PC-3 (cell line): ENCODE measurements around the gene VNN1. TPM values are rescaled to one million over a fixed set of nuclear protein-coding genes. Genes with fewer than 3 reads are reported as not detected.
A peak's percentile ranks its signal among the peaks of the same experiment; 100 is the strongest.

Source experiments
- ATAC-seq: fragments of 200-7000 bp; cut with Tn5 transposase; 2 replicates; pipeline ENCODE4 v1.9.1; 2020; ENCODE audit warnings: mild to moderate bottlenecking, moderate library complexity
- BruUV-seq: library from RNA; stranded (reverse); fragments of 400-500 nt; replicated peaks from 2 replicates; lab custom pipeline; 2021; lab: Mats Ljungman, UMichigan
- CTCF ChIA-PET: fragments of 300-600 bp; sonication (Branson Sonifier 250); formaldehyde crosslinking; loops from one replicate; lab custom pipeline; 2022; ENCODE audit warnings: antibody characterized with exemption; lab: Charles Lee
- POLR2A ChIA-PET: fragments of 300-600 bp; sonication (Branson Sonifier 250); formaldehyde crosslinking; loops from one replicate; lab custom pipeline; 2022; ENCODE audit warnings: antibody characterized with exemption; ENCODE audit not compliant: unreplicated experiment; lab: Charles Lee
- DNase-seq: peaks from one replicate; pipeline ENCODE4 v3.0.0-alpha.2; 2015
- H2AFZ ChIP-seq: fragments of 300-600 bp; sonication (generic); 2 replicates; pipeline ENCODE4 v1.6.0; 2016; ENCODE audit warnings: antibody characterized with exemption, low read length
- H3F3A ChIP-seq: fragments of 300-600 bp; sonication (generic); one replicate; pipeline ENCODE4 v1.6.0; 2017; ENCODE audit warnings: antibody characterized with exemption, low read length, control low read depth, mild to moderate bottlenecking; ENCODE audit not compliant: unreplicated experiment
- H3K27ac ChIP-seq: fragments of 300-600 bp; sonication (generic); 2 replicates; pipeline ENCODE4 v1.5.1; 2016; ENCODE audit warnings: mild to moderate bottlenecking, low read length
- H3K27me3 ChIP-seq: fragments of 300-600 bp; sonication (generic); 2 replicates; pipeline ENCODE4 v1.6.1; 2016; ENCODE audit warnings: low read length, mixed read lengths
- H3K36me3 ChIP-seq: fragments of 300-600 bp; sonication (generic); 2 replicates; pipeline ENCODE4 v1.6.1; 2016; ENCODE audit warnings: low read depth, mixed run types, low read length, mixed read lengths
- H3K4me1 ChIP-seq: fragments of 300-600 bp; sonication (generic); 2 replicates; pipeline ENCODE4 v1.5.1; 2016; ENCODE audit warnings: low read length; ENCODE audit not compliant: insufficient read depth
- H3K4me2 ChIP-seq: fragments of 300-600 bp; sonication (generic); 2 replicates; pipeline ENCODE4 v1.6.0; 2016; ENCODE audit warnings: low read length
- H3K4me3 ChIP-seq: fragments of 300-600 bp; sonication (generic); 2 replicates; pipeline ENCODE4 v1.5.1; 2016; ENCODE audit warnings: mild to moderate bottlenecking, low read length, mixed read lengths
- H3K79me2 ChIP-seq: fragments of 300-600 bp; sonication (generic); 2 replicates; pipeline ENCODE4 v1.6.1; 2017; ENCODE audit warnings: low read length, mixed read lengths
- H3K9ac ChIP-seq: fragments of 300-600 bp; sonication (generic); 2 replicates; pipeline ENCODE4 v1.6.0; 2016; ENCODE audit warnings: mild to moderate bottlenecking, low read length
- H3K9me2 ChIP-seq: fragments of 300-600 bp; sonication (generic); replicated peaks from 2 replicates; pipeline ENCODE4 v1.6.1; 2016; ENCODE audit warnings: mixed run types, low read length, mixed read lengths
- H3K9me3 ChIP-seq: fragments of 300-600 bp; sonication (generic); 2 replicates; pipeline ENCODE4 v1.6.1; 2016; ENCODE audit warnings: low read length, mixed read lengths
- H4K20me1 ChIP-seq: fragments of 300-600 bp; sonication (generic); 2 replicates; pipeline ENCODE4 v1.6.1; 2016; ENCODE audit warnings: low read length, mixed read lengths
- CTCF ChIP-seq: fragments of 300-600 bp; sonication (generic); conservative IDR thresholded peaks from 2 replicates; pipeline ENCODE4 v1.5.1; 2017; ENCODE audit warnings: antibody characterized with exemption, low read depth, mild to moderate bottlenecking, low read length
- EZH2 ChIP-seq: fragments of 300-600 bp; sonication (generic); IDR thresholded peaks from one replicate; pipeline ENCODE4 v1.6.1; 2017; ENCODE audit warnings: antibody characterized with exemption, mild to moderate bottlenecking, low read length; ENCODE audit not compliant: unreplicated experiment
- EZH2phosphoT487 ChIP-seq: fragments of 300-600 bp; sonication (generic); IDR thresholded peaks from 2 replicates; pipeline ENCODE4 v1.6.1; 2018; ENCODE audit warnings: mild to moderate bottlenecking, antibody characterized with exemption, low read length, borderline replicate concordance
- intact Hi-C: fragments of 100-400 bp; cut with micrococcal nuclease; formaldehyde crosslinking; loops from 2 replicates; pipeline ENCODE4 v1.9.0; 2023
- total RNA-seq: library from RNA; depleted of rRNA; stranded (reverse); fragments of >200 nt; gene quantifications from 2 replicates; pipeline ENCODE4 v1.2.3, GENCODE V29; 2014

Gene VNN1
- total RNA-seq, 1 experiment from 2014 or later = 0.04 TPM

- H3K27ac ChIP-seq = no peak overlapping the region
- H3K36me3 ChIP-seq = no peaks in the 10 kb centered on the region
- H4K20me1 ChIP-seq = no peaks in the 10 kb centered on the region
- no peaks in the 10 kb centered on the region for H3K79me2 ChIP-seq
- ATAC-seq (peak; percentile 64), DNase-seq (peak; percentile 64)
- no peaks in the 10 kb centered on the region for H3K27me3 ChIP-seq
- intact Hi-C loops = loop anchor here (1.0 kb wide), 4 partner anchors 46 to 139 kb away; no protein-coding TSS in a partner anchor
- H3K4me2 ChIP-seq = peak overlapping the region; percentile 79
- H3K9me3 ChIP-seq = no peaks in the 10 kb centered on the region
- H3K9me2 ChIP-seq = no peaks in the 10 kb centered on the region
- POLR2A ChIA-PET = no interaction called here
- H3F3A ChIP-seq = no peaks in the 10 kb centered on the region
- CTCF ChIA-PET = interaction anchor here (0.6 to 0.7 kb wide), 3 partner anchors 18 to 70 kb away, joined by 3 to 5 read pairs (median 5); no protein-coding TSS in a partner anchor
- no peak for TF ChIP-seq EZH2
- TF ChIP-seq CTCF = peak; percentile 72
- BruUV-seq = no TSS peak
- peak overlapping the region; percentile 44; the same call in 1 of the 2 replicates for H3K4me3 ChIP-seq
- peak overlapping the region; percentile 81 for H2AFZ ChIP-seq
- H3K9ac ChIP-seq = no peak overlapping the region
- peaks cover 4% of the 10 kb centered on the region; the same call in 1 of the 2 replicates for H3K4me1 ChIP-seq
Observed at GRCh38 chr6:132669690-132670291, 44.1 kb downstream of the VNN1 start.

- BruUV-seq = no TSS peak
- no peaks in the 10 kb centered on the region for H3K9me3 ChIP-seq
- no peaks in the 10 kb centered on the region for H3K27me3 ChIP-seq
- POLR2A ChIA-PET = no interaction called here
- no peak for TF ChIP-seq EZH2phosphoT487
- no peak for TF ChIP-seq CTCF
- TF ChIP-seq EZH2 = no peak
- CTCF ChIA-PET = no interaction called here
- no peaks in the 10 kb centered on the region for H3K36me3 ChIP-seq
- H3F3A ChIP-seq = no peaks in the 10 kb centered on the region
- no peak overlapping the region for H2AFZ ChIP-seq
- no peak overlapping the region for H3K27ac ChIP-seq
- H3K4me3 ChIP-seq = no peak overlapping the region
- no peaks in the 10 kb centered on the region for H4K20me1 ChIP-seq
- no peak overlapping the region for H3K9ac ChIP-seq
- intact Hi-C loops = no loop called here
- no peak overlapping the region for H3K4me2 ChIP-seq
- H3K79me2 ChIP-seq = no peaks in the 10 kb centered on the region
- no peaks in the 10 kb centered on the region for H3K9me2 ChIP-seq
- peaks cover 4% of the 10 kb centered on the region; the same call in 1 of the 2 replicates for H3K4me1 ChIP-seq
- DNase-seq = no peak
- no peak for ATAC-seq
Observed at GRCh38 chr6:132666118-132666517, 47.7 kb downstream of the VNN1 start.

- Histone ChIP-seq H3K79me2 (no peaks in the 10 kb centered on the region), H3K9me3 (no peaks in the 10 kb centered on the region), H3K27ac (no peak overlapping the region), H4K20me1 (no peaks in the 10 kb centered on the region), H3K36me3 (no peaks in the 10 kb centered on the region), H3K4me1 (peaks cover 4% of the 10 kb centered on the region; the same call in 1 of the 2 replicates), H3F3A (no peaks in the 10 kb centered on the region), H3K27me3 (no peaks in the 10 kb centered on the region), H3K9ac (no peak overlapping the region), H3K4me3 (no peak overlapping the region), H3K4me2 (no peak overlapping the region), H2AFZ (no peak overlapping the region), H3K9me2 (no peaks in the 10 kb centered on the region)
- TF ChIP-seq CTCF (no peak), EZH2phosphoT487 (no peak), EZH2 (no peak)
- ChIA-PET POLR2A (no interaction called here), CTCF (no interaction called here)
- ATAC-seq (no peak), DNase-seq (no peak)
- intact Hi-C loops = no loop called here
- no TSS peak for BruUV-seq
Observed at GRCh38 chr6:132664309-132665034, 49.4 kb downstream of the VNN1 start.
